ENCODE measurements around the gene OMP.

GRCh38 chr11:77123591-77123990 is 21.0 kb downstream of the OMP start:
- TF ChIP-seq EZH2 (optimal IDR thresholded peaks at IDR 0.05; ENCODE audit: low read depth, low read length) (no peak), EZH2phosphoT487 (IDR thresholded peaks at IDR 0.05; ENCODE audit: low read length) (no peak)

All from MM.1S (cell line).